HG03045 (cell line): Measurements from ENCODE around the gene THAP5.
"Not testable (repeated sequence)": the region's sequence is repeated elsewhere in the genome, so short reads cannot be mapped to it uniquely, and the experiment has no call there.

Experiments
- ATAC-seq: cut with Tn5 transposase; IDR thresholded peaks from one replicate; pipeline ENCODE4 v1.9.1; 2021; ENCODE audit warnings: mild to moderate bottlenecking, moderate library complexity; ENCODE audit not compliant: unreplicated experiment

Gene THAP5

GRCh38 chr7:108585843-108586242 is 16.3 kb upstream of the THAP5 start:
- no peak for ATAC-seq

- no peak for ATAC-seq
Measured at GRCh38 chr7:108584211-108584610, 14.7 kb upstream of the THAP5 start.

- ATAC-seq = no peak
Measured at GRCh38 chr7:108581655-108582491, 12.4 kb upstream of the THAP5 start.

GRCh38 chr7:108580298-108580697 is 10.8 kb upstream of the THAP5 start:
- no peak for ATAC-seq

- no peak for ATAC-seq
Measured at GRCh38 chr7:108578937-108579336, 9.4 kb upstream of the THAP5 start.

- ATAC-seq = no peak
Measured at GRCh38 chr7:108576116-108576515, 6.6 kb upstream of the THAP5 start.

- no peak for ATAC-seq
Measured at GRCh38 chr7:108575156-108575555, 5.7 kb upstream of the THAP5 start.

GRCh38 chr7:108572480-108572879 is 3.0 kb upstream of the THAP5 start:
- ATAC-seq = no peak

- ATAC-seq = peak; percentile 26
Measured at GRCh38 chr7:108570146-108570755, 745 bp upstream of the THAP5 start.

- ATAC-seq = no peak
Measured at GRCh38 chr7:108568801-108569380, 615 bp downstream of the THAP5 start.

- ATAC-seq = no peak
Measured at GRCh38 chr7:108565987-108566386, 3.5 kb downstream of the THAP5 start.

- no peak for ATAC-seq
Measured at GRCh38 chr7:108561047-108561619, 8.4 kb downstream of the THAP5 start.

- ATAC-seq = no peak
Measured at GRCh38 chr7:108559253-108559652, 10.3 kb downstream of the THAP5 start.

- ATAC-seq = no peak
Measured at GRCh38 chr7:108557617-108558016, 11.9 kb downstream of the THAP5 start.

GRCh38 chr7:108557191-108557590 is 12.3 kb downstream of the THAP5 start:
- ATAC-seq = no peak

GRCh38 chr7:108556665-108557064 is 12.8 kb downstream of the THAP5 start:
- not testable (repeated sequence) for ATAC-seq

- ATAC-seq = not testable (repeated sequence)
Measured at GRCh38 chr7:108548141-108548896, 21.2 kb downstream of the THAP5 start.

- no peak for ATAC-seq
Measured at GRCh38 chr7:108541478-108541877, 28.0 kb downstream of the THAP5 start.

- not testable (repeated sequence) for ATAC-seq
Measured at GRCh38 chr7:108538685-108539084, 30.8 kb downstream of the THAP5 start.

- ATAC-seq = not testable (repeated sequence)
Measured at GRCh38 chr7:108538236-108538635, 31.3 kb downstream of the THAP5 start.

GRCh38 chr7:108537229-108537628 is 32.3 kb downstream of the THAP5 start:
- no peak for ATAC-seq
